Effector CD4-positive, alpha-beta T cell (primary cell): ENCODE results near the gene PTCH1.

Experiments
- DNase-seq: peaks from one replicate; pipeline ENCODE4 v3.0.0-alpha.2; 2020

Gene PTCH1

DNA sequence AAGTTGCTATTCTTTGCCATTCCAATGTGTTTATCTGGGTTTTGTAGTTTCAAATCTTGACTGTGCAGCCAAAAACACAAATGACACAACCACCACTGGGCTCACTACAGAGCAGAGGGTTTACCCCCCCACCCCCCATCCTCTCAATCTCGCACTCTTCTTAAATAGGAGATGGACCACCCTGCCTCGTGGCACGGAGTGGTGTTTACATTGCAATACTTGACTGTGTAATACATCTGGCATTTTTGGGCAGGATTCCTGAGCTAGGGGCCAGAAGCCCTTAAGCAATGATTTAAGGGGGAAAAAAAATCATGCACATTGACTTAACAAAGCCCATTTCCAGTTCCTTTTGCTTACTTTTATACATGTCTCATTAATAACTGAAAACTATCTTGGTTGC, 19.0 kb downstream of the PTCH1 start:
- DNase-seq, result no peak

DNA sequence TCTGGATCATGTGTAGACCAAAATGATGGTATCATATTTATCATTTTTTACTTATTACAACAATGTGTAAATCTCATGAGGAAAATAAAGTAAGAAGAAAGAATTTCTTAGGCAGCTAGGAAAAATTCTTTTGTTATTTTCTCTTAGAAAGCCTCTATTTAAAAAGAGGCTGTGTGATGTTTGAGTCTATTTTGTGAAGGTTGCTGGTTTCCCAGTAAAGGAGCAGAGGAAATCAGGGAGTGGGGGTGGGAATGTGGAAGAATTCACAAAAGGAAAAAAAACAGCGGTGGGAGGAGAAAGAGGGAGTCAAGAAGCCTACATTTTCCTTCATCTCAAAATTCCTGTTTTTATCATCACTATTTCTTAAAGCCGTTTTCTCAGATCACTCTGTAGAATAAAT, 20.1 kb downstream of the PTCH1 start:
- no peak for DNase-seq

DNA sequence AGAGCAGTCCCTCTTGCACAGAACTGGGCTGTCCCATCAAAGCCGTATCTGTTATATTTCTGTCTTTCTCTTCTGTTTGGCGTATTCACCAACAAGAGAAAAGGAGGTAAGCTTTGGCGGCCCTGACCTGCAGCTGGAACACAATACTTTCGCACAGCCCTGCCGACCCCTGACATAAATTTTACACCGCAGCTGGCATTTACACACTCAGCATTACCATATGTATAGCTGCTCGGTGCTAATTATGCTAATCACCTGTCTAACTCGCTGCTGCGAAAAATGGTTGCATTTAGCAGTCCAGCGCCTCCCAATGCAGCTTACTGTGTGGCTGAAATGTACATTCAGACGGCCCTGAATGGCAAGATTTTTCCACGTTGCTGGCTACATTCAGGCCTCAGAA, 20.8 kb downstream of the PTCH1 start:
- DNase-seq, result no peak

DNA sequence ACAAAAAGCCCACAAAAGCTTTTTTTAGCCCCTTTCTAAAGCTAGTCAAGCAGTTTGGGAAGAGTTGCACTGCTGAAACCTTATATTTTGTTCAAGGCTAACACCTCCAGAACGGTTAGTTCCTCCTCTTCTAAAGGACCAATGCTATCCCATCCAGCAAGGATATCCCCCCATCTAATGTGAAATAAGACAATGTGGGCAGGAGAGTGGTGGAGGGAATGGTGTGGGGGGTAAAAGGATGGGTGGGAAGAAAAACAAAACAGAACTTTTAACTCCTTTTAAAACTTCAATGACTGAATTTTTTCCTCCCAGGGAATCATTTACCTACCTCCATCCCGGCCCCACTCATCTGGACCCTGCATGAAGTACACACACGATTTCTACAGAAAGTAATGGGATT, 21.2 kb downstream of the PTCH1 start:
- DNase-seq, result no peak

DNA sequence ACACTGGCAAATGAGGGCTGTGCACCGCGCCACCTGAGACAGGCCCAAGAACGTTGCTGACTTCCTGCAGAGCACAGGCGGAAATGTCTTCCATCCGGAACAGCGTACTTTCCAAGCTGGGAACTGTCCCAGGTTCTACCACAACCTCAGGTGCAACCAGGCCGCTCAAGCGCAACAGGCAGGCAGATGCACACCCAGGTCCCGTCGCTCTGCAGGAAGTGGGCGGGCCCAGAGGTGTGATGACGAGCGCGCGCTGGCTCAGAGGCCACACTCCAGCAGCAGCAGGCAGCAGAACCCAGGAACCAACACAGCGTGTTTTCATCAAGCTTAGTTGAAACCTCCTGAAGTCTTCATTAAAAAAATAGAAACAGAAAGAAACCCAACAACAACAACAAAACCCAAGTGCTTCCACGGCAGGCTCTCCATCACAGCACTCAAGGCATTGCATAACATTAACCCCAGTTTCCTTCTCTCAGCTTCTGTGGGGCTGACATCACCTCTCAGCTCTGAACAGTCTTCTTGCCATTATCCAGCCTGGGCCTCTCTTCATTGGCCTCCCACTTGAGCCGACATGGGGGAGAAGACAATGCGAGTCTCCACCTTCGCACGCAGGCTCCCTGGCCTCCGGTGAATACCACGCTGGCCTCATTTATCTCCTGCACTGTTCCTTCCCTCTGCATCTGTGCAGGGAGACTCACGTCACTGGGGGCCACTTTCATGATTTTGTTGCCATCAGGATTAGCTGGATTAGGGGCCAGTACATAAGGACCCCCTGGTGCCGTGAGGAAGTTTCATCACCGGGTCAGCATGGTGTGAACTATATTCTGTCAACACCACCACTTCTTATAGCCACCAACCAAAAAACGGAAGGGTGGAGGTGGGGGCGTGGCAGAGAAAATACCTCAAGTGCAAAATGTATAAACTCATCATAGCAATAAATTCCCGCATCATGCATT, 22.1 kb downstream of the PTCH1 start:
- DNase-seq, result peak; percentile 77

DNA sequence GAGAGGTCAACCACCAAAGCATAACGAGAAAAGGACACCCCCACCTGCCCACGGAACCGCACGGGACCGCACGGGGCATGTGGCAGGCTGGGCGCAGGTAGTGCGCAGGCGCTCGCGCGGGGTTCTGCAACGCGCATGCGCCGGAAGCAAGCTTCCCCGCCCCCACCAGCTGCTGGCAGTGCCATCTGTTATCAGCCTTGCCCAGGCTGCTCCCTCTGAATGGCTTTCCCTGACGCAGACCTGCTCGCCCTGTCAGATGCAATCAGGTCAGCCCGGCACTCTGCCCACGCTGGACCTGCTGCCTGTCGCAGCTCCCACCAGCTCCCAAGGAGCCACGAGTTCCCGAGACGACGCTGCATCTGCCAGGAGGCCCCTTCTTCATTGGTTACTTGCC, 22.8 kb downstream of the PTCH1 start:
- no peak for DNase-seq

DNA sequence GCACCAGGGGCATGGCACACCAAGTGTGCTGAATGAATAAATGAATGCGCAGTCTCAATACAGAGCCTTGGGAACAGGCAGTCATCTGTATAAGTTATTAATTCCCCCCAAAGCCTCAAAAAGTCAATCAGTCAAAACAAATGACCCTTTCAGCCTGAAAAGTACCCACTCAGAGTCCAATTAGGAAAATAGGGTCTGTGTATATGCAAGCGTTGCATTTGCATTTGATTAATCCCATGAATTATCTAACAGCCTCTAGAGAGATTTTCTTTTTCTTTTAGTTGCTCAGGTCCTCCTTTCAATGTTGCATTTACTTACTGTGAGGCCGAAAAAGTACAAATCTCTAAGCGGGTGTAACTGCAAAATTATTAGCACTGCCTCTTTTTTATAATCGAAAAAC, 23.4 kb downstream of the PTCH1 start:
- no peak for DNase-seq

DNA sequence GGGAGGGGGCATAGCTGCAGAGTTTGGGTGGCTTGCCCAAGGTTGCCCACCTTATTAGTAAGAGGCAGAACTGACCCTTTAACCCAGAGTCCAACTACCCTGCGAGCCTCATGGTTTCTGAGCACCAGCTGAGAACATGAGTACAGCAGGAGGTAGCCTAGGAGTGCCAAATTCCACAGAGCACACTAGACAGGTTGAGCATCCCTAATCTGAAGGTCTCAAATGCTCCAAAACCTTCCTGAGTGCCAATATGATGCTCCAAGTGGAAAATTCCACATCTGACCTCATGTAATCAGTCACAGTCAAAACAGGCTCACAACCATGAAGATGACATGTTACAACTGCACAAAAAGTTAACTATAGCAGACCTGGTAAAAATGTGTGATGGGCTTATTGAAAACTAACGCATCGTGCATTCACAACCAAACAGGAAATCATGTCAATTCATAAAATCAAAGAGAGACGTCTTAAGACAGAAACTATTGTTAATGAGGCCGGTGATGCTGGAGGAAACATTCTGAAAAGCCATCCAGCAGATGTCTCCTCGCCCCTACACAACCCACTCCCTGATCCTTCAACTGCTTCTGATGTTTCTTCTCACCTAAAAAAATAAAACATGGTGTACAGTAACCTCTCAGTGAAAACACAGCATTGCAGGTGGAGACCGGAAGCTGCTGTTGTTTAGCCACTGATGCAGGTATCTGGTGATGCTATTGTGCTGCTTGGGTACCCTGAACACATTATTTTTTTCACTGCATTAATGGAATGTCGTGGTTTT, 25.0 kb downstream of the PTCH1 start:
- DNase-seq, result no peak

DNA sequence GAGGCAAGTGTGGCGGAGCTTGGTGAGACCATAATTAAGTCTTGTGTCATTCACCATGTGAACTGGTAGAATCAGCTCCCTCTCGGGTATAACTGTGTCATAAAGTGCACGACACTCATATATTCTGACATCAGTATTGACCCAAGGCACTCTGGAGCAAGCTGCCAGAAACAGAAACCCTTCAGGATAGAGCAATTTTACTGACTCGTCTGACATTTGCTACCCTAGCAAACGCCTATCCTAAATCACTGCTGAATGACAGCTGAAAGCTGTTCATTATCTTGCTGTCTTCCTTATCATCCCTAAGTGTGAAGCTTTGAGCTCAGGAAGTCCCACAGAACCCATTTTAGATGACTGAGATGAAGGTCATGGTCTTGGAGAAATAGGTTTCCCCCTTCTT, 27.8 kb downstream of the PTCH1 start:
- no peak for DNase-seq

DNA sequence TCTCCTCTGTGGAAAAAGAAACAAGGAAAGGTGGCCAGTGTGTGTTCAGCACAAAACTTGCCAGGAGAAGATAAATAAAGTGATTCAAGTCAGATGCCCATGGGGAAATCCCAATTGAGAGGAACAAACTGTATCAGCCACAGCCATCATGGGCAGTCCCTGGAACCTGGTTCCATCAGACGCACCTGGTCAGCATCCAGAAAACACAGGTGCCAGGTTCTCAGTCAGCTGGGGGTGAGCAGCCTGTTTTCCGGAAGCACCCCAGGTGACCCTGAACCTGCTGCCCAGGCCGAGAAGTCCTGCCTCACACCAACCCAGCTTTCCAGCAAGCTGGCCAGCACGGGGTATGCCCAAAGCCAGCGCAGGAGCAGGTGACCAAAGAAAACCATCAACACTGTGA, 30.5 kb downstream of the PTCH1 start:
- DNase-seq, result no peak

DNA sequence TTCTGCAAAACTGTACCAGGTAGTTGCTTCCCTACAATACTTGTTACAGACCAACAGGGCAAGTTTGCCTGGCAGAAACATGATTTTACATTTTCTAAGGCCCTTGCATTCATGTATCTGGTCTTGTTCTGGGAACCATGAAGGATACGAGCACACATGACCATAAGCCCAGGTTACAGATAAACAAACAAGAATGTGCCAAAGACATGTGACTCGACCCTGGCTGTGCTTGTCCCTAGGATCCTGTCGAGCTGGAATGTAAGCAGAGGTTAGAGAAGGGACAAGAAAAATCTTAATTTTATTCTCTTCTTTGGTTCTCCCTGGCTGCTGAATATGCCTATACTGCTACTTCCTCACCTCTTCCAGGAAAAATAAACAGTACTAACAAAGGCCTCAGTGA, 32.5 kb downstream of the PTCH1 start:
- no peak for DNase-seq

DNA sequence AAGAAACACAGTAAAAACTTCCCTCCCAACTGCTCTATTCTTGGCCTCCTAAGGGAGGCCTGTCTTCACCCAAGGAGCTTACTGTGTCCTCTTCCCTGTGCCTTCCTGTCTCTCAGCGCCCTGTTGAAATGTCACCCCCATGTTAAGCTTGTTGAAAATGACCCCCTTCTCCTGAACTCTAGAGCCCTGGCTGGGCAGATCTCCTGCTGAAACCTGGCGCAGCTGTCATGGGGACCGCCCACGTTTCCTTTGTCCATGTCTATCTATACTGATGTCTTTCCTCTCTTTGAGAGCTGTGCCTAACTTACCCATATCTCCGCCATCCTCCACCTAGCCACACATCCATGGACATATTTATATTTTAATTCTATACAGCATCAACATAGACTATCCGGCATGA, 33.3 kb downstream of the PTCH1 start:
- DNase-seq, result no peak

DNA sequence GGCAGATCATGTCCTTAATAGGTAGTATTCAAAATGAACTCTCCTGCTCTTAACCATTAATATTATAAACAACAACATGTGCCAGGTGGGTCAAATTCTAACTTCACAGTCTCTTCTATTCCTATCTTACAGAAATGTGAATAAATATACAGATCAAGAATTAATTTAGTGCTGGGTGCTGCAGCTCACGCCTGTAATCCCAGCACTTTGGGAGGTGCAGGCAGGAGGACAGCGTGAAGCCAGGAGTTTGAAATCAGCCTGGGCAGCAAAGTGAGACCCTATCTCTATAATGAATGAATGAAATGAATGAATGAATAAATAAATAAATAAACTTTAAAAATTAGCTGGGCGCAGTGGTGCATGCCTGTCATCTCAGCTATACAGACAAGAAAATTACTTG, 34.1 kb downstream of the PTCH1 start:
- no peak for DNase-seq

DNA sequence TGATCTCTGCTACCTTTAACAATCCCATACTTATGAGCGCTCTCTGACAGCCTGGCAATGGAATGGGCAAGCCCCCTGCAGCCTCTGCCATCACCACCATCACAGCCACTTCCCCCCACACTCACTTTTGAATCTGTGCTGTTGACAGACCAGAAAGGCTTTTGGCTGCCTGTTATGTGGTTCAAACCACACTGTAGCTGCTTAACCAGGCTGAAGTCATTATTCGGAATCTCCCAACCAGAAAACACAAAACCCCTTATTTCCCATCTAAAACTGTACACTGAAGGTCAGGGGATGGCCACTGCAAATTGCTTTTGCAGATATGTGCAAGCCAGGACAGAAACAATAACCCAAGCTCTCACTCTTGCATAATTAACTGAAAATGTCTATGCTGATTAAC, 35.8 kb downstream of the PTCH1 start:
- DNase-seq, result no peak

DNA sequence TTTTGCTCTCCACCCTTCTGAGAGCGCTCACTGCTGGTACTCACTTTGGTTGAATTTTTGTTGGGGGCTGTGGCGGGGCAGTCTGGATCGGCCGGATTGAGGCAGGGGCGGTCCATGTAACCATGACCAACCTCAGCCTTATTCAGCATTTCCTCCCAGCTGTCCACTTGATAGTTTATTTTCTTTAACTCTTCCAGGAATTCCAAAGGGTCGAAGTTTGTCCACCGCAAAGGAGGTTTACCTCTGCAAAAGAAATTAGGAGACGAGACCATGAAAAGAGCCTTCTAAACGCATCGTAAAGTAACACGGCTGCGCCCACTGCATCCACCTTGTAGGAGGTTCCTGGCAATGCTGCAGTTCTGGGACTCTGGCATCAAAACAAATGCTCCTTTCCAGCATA, 36.4 kb downstream of the PTCH1 start:
- no peak for DNase-seq

DNA sequence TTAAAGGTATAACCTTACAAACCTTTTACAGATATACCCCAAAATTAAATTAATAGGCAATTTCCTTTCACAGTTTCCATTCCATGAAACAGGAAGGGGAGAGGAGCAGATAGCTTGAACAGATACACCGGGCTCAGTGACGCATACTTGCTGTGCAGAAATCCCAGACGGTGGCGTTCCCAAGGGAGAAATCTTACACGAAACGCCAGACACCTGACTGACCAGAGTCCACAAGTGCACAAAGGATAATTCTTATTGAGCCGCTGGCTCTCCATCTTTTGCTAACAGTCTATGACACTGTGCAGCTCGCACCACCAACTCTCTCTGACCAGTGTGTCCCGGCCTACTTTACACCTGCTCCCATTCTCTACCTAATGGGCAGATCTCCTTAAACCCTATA, 37.4 kb downstream of the PTCH1 start:
- no peak for DNase-seq

DNA sequence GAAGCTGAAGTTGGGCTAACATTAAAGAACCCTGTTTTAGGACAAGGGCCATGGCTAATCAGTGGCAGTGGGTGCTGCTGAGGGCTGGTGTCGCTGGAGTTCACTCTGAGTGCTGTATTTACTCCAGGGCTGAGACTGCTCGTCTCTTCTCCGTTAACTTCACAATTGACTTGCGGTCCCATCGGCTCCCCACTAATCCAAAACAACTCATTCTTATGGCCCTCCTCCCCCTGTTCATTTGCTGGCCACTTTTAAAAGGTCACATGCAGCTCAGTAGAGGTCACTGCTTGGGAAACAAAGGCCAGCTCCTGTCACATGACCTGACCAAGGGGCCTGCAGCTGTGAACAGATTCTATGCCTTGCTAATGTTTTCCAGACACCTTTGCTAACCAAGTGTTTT, 38.4 kb downstream of the PTCH1 start:
- DNase-seq, result no peak

DNA sequence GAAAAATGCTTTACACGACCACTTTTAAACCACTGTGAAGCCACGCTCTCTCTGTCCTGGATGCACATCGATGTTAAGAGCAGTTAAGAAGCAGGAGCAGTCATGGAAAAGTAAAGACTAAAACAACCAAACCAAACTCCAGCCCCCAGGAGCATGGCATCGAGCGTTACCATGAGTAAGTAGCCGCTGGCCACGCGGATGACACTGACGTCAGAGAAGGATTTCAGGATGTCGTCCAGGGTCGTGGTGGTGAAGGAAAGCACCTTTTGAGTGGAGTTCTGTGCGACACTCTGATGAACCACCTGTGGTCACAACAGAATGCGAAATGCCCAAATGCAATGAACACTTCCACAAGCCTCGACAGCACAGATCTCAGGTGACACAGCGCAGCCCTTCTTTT, 38.9 kb downstream of the PTCH1 start:
- no peak for DNase-seq

DNA sequence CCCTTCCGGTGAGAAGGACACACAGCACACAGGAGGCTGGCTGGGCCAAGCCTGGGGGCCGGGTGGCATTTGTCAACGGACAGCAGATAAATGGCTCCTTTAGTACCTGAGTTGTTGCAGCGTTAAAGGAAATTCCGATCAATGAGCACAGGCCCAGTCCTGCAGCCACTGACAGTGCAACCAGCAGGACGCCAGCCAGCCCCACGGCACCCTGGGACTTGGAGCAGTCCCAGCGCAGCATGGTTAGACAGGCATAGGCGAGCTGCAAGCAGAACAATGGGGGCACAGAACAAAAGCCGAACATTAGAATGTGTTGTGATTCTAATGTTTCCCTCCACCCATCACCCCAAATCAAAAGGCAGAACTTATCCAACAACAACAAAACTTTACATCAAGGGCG, 39.3 kb downstream of the PTCH1 start:
- DNase-seq, result no peak

DNA sequence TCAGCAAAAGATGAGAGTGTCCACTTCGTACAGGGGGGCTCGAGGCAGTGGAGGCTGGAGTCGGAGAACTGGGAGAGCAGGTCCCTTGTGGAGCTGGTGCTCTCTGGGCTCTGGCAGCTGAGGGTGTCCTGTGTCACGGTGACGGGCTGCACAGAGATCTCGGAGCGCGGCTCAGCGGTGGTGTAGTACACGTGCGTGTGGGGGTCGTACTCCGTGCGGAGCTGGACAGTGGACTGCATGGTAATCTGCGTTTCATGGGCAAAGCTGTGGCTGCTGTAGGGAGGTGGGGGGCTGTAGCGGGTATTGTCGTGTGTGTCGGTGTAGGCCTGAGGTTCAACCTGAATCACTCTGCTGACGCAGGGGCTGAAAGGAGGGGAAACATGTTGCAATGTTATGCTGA, 48.0 kb downstream of the PTCH1 start:
- no peak for DNase-seq

DNA sequence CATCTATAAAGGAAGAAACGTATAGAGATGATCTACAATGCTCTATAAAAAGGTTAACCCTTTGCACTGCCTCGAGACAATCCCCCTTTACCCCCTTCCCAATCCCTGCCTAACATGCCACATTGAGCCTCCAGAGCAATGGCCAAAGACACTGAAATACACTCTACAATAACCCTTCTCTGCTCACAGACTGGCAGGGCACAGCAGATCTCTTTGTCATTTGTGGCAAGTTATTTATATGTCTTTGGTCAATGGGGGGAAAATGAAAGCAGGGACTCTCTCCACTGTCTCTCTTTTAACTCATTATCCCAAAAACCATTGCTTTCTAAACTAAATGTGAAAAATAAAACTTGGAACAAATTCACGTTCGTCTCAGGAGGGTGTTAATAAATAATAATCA, 51.7 kb downstream of the PTCH1 start:
- DNase-seq, result no peak

DNA sequence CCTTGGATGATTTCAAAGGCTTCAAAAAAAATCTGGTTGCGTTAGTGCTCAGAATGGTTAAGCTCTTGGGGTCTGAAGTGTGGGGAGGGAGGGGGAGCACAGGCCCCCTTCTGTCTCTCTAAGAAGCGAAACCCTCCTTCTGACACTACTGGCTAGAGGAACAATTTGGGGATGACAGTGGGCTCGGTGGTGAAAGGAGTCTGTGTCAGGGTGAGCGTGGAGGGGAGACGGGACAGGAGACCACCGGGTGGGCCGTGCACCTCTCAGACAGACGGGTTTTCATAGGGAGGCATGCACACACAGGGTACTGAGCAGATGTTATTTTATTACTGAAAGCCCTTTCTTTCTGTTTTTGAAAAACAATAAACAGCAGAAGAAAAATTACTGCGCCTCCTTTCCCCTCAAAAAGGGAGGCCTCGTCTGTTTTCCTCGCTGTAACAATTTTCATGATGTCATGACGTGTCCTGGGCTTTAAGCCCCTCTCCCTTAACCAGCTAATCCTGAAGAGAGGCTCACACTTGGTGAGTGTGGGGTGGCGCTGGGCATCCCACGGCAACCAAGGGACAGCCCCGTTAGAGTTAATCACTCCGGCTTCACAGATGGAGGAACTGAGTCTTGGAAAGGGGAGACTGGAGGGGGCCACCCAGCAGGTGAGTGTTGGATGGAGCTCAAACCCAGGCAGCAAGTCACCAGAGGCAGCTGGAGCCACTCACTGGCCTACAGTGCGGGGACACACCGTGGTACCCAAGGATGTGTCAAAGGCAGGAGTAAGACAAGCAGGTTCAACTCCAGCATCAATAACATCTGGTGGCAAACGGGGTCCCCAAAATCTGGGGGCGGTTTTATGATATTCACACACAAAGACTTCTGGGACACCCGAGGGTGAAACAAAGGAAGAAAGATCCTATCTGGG, 53.4 kb downstream of the PTCH1 start:
- DNase-seq, result no peak
